HS-5 (cell line): ENCODE data around the gene COG5.

Source experiments
- DNase-seq: peaks from one replicate; pipeline ENCODE4 v3.0.0-alpha.2; 2012; ENCODE audit warnings: low read depth

Gene COG5

GRCh38 chr7:107394276-107394675 is 169.4 kb downstream of the COG5 start:
- no peak for DNase-seq

- no peak for DNase-seq
Measured at GRCh38 chr7:107392830-107393229, 170.9 kb downstream of the COG5 start.

GRCh38 chr7:107390916-107391315 is 172.8 kb downstream of the COG5 start:
- DNase-seq: no peak

GRCh38 chr7:107388604-107389003 is 175.1 kb downstream of the COG5 start:
- no peak for DNase-seq

GRCh38 chr7:107387573-107388219 is 176.0 kb downstream of the COG5 start:
- no peak for DNase-seq

- DNase-seq: no peak
Measured at GRCh38 chr7:107387128-107387527, 176.6 kb downstream of the COG5 start.

- no peak for DNase-seq
Measured at GRCh38 chr7:107386548-107387102, 177.1 kb downstream of the COG5 start.

- no peak for DNase-seq
Measured at GRCh38 chr7:107384025-107384424, 179.7 kb downstream of the COG5 start.

GRCh38 chr7:107383203-107383602 is 180.5 kb downstream of the COG5 start:
- no peak for DNase-seq

GRCh38 chr7:107381453-107381852 is 182.3 kb downstream of the COG5 start:
- no peak for DNase-seq

- no peak for DNase-seq
Measured at GRCh38 chr7:107373354-107373753, 190.4 kb downstream of the COG5 start.

- no peak for DNase-seq
Measured at GRCh38 chr7:107372298-107372697, 191.4 kb downstream of the COG5 start.

- DNase-seq: no peak
Measured at GRCh38 chr7:107370816-107371215, 192.9 kb downstream of the COG5 start.

- no peak for DNase-seq
Measured at GRCh38 chr7:107364787-107365186, 198.9 kb downstream of the COG5 start.

GRCh38 chr7:107359520-107360316 is 204.0 kb downstream of the COG5 start:
- DNase-seq: no peak

GRCh38 chr7:107355616-107356015 is 208.1 kb downstream of the COG5 start:
- DNase-seq: no peak

- DNase-seq: no peak
Measured at GRCh38 chr7:107354640-107355039, 209.1 kb downstream of the COG5 start.

GRCh38 chr7:107353701-107354100 is 210.0 kb downstream of the COG5 start:
- DNase-seq: no peak

GRCh38 chr7:107345898-107346297 is 217.8 kb downstream of the COG5 start:
- DNase-seq: no peak

- no peak for DNase-seq
Measured at GRCh38 chr7:107344799-107345198, 218.9 kb downstream of the COG5 start.

- no peak for DNase-seq
Measured at GRCh38 chr7:107344286-107344685, 219.4 kb downstream of the COG5 start.

GRCh38 chr7:107338080-107338479 is 225.6 kb downstream of the COG5 start:
- DNase-seq: no peak

- DNase-seq: no peak
Measured at GRCh38 chr7:107332488-107333269, 231.0 kb downstream of the COG5 start.
